Measurements from ENCODE around the gene WDR75. TPM values are rescaled to one million over a fixed set of nuclear protein-coding genes. Genes with fewer than 3 reads are reported as not detected.

WDR75 gene
- total and polyA plus RNA-seq, 9 of the 15 experiments (the other 6 are each of a cell fraction or from before 2014, with no cell fraction given) = 50.9 to 111 (median 76.4) TPM

DNA sequence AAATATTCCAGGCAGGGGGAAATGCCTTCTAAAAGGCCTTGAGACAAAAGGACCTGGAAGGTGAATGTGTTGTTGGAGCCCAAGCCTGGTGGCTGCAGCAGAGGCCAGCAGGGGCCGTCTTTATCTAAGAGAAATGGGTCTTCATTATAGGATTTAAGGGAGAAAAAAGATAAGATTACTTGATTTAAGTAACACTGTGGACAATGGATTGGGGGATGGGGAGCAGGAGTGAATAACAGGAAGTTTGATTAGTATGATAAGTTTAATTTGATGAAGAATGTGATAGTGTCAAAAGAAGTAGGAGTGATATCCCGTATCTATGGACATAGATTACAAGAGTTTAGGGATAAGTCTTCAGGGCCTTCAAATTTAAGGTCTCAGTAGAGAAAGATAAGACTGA is 64.2 kb downstream of the WDR75 start (continued):
- TF ChIP-seq, protein P1, sequence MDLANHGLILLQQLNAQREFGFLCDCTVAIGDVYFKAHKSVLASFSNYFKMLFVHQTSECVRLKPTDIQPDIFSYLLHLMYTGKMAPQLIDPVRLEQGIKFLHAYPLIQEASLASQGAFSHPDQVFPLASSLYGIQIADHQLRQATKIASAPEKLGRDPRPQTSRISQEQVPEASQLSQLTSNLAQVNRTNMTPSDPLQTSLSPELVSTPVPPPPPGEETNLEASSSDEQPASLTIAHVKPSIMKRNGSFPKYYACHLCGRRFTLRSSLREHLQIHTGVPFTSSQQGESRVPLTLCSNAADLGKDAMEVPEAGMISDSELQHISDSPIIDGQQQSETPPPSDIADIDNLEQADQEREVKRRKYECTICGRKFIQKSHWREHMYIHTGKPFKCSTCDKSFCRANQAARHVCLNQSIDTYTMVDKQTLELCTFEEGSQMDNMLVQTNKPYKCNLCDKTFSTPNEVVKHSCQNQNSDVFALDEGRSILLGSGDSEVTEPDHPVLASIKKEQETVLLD (IDR thresholded peaks at IDR 0.05) = peak; percentile 50; the same call in 1 of the 2 replicates

DNA sequence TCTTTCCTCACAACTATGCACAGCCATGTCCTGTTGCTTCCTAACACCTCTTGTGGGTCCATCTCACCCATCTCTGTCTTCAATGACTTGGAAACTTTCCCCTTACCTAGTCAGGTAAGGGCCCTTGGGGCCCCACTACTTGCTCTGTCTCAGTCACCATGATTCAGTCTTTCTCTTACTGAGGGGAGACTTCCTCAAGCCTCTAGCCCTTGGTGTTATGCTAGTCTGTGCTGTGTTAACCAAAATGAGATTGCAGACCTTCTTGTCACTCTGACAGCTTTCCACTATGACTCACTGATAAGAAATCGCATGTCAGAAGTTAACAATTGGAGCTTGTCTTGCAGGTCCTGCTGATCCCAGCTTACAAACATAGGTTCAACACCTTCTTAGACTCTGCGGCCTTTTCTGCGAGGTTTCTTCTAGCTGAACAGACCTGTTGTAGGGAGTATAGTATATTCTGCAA is 65.3 kb downstream of the WDR75 start:
- peak; percentile 98 for ATAC-seq
- H3K9ac ChIP-seq (ENCODE audit: insufficient read depth in 1 of 2, low read depth in 2 of 2, low read length in 2 of 2) = peak overlapping the region in 1 of 2 experiments; percentile 65; a peak in 2 of 4 replicates
- no peak overlapping the region; the same call in 1 of the 2 replicates for H3K4me2 ChIP-seq (ENCODE audit: insufficient read depth, low read length)
- no peaks in the 10 kb centered on the region for H4K20me1 ChIP-seq (replicated peaks; ENCODE audit: control insufficient read depth, insufficient read depth, low read length)
- peak; percentile 98 for FAIRE-seq
- H3K9me1 ChIP-seq (ENCODE audit: control insufficient read depth, insufficient read depth, low read length) = no peaks in the 10 kb centered on the region
- H3K27me3 ChIP-seq (ENCODE audit: control insufficient read depth in 2 of 2, insufficient read depth in 2 of 2, low read length in 2 of 2) = no peaks in the 10 kb centered on the region
- intact Hi-C loops (cut with micrococcal nuclease) = loop anchor here (5.0 kb wide), 2 partner anchors 46 to 76 kb away; partner anchors contain the start of gene SLC40A1
- H2AFZ ChIP-seq (ENCODE audit: low read depth, low read length) = peak overlapping the region; percentile 80
- BruUV-seq (replicated peaks) = no TSS peak
- H3K4me1 ChIP-seq (replicated peaks in 1 of 2; ENCODE audit: control insufficient read depth in 2 of 2, insufficient read depth in 2 of 2, low read length in 2 of 2) = peaks cover 12 to 25% of the 10 kb centered on the region in 2 experiments
- DNase-seq (ENCODE audit: extremely low read depth in 1 of 4, low spot score in 3 of 4) = peak; percentile 57 to 87 (median 70)
- peak overlapping the region; percentile 93 for H3K27ac ChIP-seq (ENCODE audit: extremely low read depth, low read depth, low read length)
- H3K9me3 ChIP-seq (replicated peaks; ENCODE audit: control insufficient read depth, insufficient read depth, low read depth, low read length) = peaks cover 2% of the 10 kb centered on the region; the same call in 1 of the 2 replicates
- H3K36me3 ChIP-seq (ENCODE audit: control insufficient read depth, insufficient read depth, low read length) = no peaks in the 10 kb centered on the region
- no peak overlapping the region for H3K4me3 ChIP-seq
- POLR2A ChIA-PET = interaction anchor here (0.5 to 1.4 kb wide), 9 partner anchors 9 to 1014 kb away, joined by 3 to 15 read pairs (median 3); no protein-coding TSS in a partner anchor
- CTCF ChIA-PET (ENCODE audit: low intra/inter-chr PET ratio) = no interaction called here
- 2% methylated on average over 3 of the region's 3 CpGs for WGBS (ENCODE audit: insufficient coverage, low coverage, missing lambda C conversion rate)
- H3K79me2 ChIP-seq (ENCODE audit: control insufficient read depth, insufficient read depth, low read length) = no peaks in the 10 kb centered on the region
- in situ Hi-C loops (cut with MboI) = no loop called here
- TF ChIP-seq, protein P2, sequence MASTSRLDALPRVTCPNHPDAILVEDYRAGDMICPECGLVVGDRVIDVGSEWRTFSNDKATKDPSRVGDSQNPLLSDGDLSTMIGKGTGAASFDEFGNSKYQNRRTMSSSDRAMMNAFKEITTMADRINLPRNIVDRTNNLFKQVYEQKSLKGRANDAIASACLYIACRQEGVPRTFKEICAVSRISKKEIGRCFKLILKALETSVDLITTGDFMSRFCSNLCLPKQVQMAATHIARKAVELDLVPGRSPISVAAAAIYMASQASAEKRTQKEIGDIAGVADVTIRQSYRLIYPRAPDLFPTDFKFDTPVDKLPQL (IDR thresholded peaks at IDR 0.05; ENCODE audit: extremely low read depth, insufficient read length) = no peak
- TF ChIP-seq MAFK (IDR thresholded peaks at IDR 0.05; ENCODE audit: low read length) (peak; percentile 80), SP1 (CRISPR knock-in tag; IDR thresholded peaks at IDR 0.05) (no peak), ETV1 (tag; conservative IDR thresholded peaks at IDR 0.05; ENCODE audit: low read depth) (0 out of 2 replicates have a peak, but pooled peaks have one; percentile 3), DACH1 (IDR thresholded peaks at IDR 0.05; ENCODE audit: partially characterized antibody) (no peak), ZNF507 (tag; conservative IDR thresholded peaks at IDR 0.05) (no peak), C11orf30 (IDR thresholded peaks at IDR 0.05; ENCODE audit: low read depth) (peak; percentile 83), MAZ (CRISPR knock-in tag; conservative IDR thresholded peaks at IDR 0.05 in 1 of 2, IDR thresholded peaks at IDR 0.05 in 1 of 2) (0 out of 4 replicates have a peak, but pooled peaks of 1 of the 2 experiments have one; percentile 32), RNF2 (IDR thresholded peaks at IDR 0.05) (peak; percentile 68; the same call in 1 of the 2 replicates), TCF7 (IDR thresholded peaks at IDR 0.05; ENCODE audit: borderline replicate concordance) (no peak), ARNT (IDR thresholded peaks at IDR 0.05) (peak in 1 of 2 experiments; percentile 82; a peak in 1 of 4 replicates)
- TF ChIP-seq, protein P3, sequence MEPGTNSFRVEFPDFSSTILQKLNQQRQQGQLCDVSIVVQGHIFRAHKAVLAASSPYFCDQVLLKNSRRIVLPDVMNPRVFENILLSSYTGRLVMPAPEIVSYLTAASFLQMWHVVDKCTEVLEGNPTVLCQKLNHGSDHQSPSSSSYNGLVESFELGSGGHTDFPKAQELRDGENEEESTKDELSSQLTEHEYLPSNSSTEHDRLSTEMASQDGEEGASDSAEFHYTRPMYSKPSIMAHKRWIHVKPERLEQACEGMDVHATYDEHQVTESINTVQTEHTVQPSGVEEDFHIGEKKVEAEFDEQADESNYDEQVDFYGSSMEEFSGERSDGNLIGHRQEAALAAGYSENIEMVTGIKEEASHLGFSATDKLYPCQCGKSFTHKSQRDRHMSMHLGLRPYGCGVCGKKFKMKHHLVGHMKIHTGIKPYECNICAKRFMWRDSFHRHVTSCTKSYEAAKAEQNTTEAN (CRISPR knock-in tag; IDR thresholded peaks at IDR 0.05) = no peak
- TF ChIP-seq, protein P4, sequence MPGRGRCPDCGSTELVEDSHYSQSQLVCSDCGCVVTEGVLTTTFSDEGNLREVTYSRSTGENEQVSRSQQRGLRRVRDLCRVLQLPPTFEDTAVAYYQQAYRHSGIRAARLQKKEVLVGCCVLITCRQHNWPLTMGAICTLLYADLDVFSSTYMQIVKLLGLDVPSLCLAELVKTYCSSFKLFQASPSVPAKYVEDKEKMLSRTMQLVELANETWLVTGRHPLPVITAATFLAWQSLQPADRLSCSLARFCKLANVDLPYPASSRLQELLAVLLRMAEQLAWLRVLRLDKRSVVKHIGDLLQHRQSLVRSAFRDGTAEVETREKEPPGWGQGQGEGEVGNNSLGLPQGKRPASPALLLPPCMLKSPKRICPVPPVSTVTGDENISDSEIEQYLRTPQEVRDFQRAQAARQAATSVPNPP (IDR thresholded peaks at IDR 0.05; ENCODE audit: borderline replicate concordance, insufficient read depth, insufficient read length) = no peak
